ENCODE data around the gene KATNA1.

DNA sequence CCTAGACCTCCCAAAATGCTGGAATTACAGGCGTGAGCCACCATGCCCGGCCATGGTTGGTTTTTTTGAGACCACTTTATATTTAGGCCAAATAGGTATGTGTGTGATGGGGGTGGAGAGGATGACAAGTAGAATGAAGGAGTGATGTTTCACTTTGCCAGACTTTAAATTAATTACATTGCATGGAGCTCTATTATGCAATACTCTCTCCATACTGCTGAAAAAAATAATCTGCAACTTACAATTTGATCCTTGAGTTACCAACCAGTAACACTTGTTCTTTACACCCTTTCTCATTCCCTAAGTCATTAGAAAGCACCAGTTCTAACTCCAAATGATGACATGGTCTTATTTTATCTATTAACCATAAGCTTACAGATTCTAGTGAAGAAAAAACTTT is 55.5 kb downstream of the KATNA1 start:
- TF ChIP-seq, protein P1, sequence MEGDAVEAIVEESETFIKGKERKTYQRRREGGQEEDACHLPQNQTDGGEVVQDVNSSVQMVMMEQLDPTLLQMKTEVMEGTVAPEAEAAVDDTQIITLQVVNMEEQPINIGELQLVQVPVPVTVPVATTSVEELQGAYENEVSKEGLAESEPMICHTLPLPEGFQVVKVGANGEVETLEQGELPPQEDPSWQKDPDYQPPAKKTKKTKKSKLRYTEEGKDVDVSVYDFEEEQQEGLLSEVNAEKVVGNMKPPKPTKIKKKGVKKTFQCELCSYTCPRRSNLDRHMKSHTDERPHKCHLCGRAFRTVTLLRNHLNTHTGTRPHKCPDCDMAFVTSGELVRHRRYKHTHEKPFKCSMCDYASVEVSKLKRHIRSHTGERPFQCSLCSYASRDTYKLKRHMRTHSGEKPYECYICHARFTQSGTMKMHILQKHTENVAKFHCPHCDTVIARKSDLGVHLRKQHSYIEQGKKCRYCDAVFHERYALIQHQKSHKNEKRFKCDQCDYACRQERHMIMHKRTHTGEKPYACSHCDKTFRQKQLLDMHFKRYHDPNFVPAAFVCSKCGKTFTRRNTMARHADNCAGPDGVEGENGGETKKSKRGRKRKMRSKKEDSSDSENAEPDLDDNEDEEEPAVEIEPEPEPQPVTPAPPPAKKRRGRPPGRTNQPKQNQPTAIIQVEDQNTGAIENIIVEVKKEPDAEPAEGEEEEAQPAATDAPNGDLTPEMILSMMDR (IDR thresholded peaks at IDR 0.05), result no peak
- no peak for TF ChIP-seq POLR2A (IDR thresholded peaks at IDR 0.05)
- TF ChIP-seq POLR2AphosphoS5 (IDR thresholded peaks at IDR 0.05), result no peak
- TF ChIP-seq EP300 (IDR thresholded peaks at IDR 0.05), result no peak
